ENCODE results near the gene RASGRF2.
"Not testable (repeated sequence)": the region's sequence is repeated elsewhere in the genome, so short reads cannot be mapped to it uniquely, and the experiment has no call there.

RASGRF2 gene

GRCh38 chr5:80986382-80986781 is 26.2 kb downstream of the RASGRF2 start:
- no peak for DNase-seq (ENCODE audit: low read depth)

DNA sequence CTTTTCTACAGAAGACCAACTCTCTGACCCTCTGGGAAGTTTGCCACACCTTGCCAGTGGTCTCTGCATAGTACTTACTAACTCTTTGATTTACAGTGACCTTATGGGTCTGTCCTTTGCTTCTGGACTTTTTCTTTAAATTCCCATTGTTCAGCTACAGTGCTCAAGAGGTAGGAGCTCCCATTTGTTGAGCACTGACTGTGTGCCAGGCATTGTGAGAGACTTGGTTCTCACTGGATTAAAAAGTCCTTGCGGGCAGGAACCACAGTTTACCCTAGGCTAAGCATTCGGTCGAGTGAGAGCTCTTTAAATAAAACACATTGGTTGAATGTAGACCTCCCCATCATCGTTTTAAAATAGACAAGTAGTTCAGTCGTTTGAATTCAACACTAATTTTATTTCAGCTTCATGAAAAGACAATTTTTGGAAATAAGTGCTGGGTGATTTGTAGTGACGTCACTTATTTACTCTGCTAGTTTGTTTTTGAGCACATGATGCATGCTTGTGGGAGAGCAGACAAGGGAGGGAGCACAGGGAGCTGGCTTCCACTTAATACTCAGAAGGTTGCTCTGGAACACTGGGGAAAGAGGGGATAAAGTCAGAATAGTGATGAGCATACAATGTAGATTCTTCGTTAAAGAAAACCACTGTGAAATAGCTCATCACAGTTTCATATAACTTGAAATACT is 27.1 kb downstream of the RASGRF2 start:
- no peak for DNase-seq (ENCODE audit: low read depth)

GRCh38 chr5:80988419-80988935 is 28.3 kb downstream of the RASGRF2 start:
- DNase-seq (ENCODE audit: low read depth), result no peak

GRCh38 chr5:80989883-80990282 is 29.7 kb downstream of the RASGRF2 start:
- DNase-seq (ENCODE audit: low read depth), result no peak

- DNase-seq (ENCODE audit: low read depth), result no peak
Measured at GRCh38 chr5:80990527-80990926, 30.4 kb downstream of the RASGRF2 start.

DNA sequence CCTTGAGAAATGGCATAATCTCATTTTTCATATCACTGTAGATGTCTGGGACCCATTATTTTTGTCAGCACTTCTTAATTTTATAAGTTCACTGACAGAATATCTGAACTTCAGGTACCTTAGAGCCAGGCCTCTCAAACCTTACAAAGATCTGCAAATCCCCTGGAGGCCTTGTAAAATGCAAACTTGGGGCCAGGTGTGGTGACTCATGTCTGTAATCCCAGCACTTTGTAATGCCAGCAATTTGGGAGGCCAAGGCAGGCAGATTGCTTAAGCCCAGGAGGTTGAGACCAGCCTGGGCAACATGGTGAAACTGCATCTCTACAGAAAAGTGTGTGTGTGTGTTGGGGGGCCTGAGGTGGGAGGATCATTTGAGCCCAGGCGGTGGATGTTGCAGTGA is 30.8 kb downstream of the RASGRF2 start:
- DNase-seq (ENCODE audit: low read depth), result no peak

DNA sequence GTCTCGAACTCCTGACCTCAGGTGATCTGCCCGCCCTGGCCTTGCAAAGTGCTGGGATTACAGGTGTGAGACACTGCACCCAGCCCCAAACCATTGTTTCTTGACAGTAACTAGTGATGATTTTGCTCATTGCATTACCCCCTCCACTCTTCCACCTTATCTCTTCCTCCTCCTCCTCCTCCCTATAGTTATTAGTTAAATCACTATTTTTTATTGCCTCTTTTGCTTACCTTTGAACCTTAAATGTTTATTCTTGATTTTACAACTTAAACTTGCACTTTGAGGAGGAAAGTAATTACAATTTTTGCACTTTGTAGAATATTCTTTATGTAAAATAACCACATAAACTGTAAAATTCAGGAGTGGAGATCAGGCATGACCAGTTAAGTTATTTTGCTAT is 35.7 kb downstream of the RASGRF2 start:
- DNase-seq (ENCODE audit: low read depth), result no peak

GRCh38 chr5:80998590-80998979 is 38.4 kb downstream of the RASGRF2 start:
- no peak for DNase-seq (ENCODE audit: low read depth)

DNA sequence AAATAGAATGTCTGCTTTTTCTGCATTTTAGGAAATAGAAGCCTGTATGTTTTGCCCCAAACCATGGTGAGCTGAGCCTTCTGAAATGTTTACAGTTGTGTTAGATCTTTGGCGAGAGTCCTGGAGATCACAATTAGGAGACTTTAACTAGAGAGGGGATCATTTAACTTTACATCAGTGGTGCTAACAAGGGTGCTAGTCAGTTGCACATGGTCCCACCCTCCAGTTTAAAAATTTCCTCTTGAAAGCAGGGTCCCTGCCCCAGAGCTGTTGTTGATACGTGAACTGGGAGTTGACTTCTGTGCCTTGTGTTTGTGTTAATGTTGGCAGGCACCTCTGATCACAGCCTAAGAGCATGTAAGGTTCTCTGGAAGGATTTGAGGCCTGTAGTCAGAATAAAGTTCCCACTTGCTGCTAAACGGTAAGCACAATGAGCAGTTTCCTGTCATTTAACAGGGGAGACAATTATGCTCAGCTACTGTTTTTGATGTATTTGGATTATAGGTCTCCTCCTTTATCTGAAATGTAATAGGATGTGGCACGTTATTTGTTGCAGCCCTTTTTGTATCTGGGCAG is 43.7 kb downstream of the RASGRF2 start:
- DNase-seq (ENCODE audit: low read depth), result no peak

DNA sequence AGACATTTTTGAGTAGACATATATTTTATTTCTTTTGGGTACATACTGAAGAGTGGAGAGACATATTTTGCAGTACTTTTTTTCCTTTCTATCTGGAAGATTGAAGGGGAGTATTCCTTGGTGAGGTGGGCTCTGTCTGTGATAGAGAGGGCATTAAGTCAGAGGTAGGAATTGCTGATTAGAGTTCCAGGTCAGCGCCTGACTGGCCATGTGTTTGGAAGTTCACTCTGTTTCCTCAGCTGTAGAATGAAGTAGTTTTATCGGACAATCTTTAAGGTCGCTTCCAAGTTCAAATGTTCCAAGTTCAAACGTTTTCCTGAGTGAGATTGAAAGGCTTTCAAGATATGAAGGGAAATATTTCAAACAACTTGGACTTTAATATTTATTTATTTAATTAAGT is 45.5 kb downstream of the RASGRF2 start:
- DNase-seq (ENCODE audit: low read depth), result no peak

DNA sequence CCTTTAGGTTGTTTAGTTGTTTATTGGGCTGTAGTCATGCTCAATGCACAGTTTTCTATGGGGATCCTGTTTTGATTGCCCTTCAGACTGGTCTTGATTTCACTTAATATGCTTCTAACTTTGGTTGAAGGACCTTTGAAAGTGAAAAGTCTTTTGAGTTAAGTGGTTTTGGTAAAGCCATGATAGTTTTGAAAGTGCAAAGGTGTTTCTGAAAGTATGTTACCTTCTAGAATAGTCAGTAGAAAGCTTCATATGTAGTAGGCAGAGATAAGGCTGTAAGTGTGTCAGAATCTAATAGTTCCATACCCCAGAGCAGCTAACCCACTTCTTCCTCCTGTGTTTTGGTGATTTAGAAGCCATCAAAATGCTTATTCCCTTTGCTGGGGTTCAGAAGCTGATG is 46.1 kb downstream of the RASGRF2 start:
- DNase-seq (ENCODE audit: low read depth), result no peak

DNA sequence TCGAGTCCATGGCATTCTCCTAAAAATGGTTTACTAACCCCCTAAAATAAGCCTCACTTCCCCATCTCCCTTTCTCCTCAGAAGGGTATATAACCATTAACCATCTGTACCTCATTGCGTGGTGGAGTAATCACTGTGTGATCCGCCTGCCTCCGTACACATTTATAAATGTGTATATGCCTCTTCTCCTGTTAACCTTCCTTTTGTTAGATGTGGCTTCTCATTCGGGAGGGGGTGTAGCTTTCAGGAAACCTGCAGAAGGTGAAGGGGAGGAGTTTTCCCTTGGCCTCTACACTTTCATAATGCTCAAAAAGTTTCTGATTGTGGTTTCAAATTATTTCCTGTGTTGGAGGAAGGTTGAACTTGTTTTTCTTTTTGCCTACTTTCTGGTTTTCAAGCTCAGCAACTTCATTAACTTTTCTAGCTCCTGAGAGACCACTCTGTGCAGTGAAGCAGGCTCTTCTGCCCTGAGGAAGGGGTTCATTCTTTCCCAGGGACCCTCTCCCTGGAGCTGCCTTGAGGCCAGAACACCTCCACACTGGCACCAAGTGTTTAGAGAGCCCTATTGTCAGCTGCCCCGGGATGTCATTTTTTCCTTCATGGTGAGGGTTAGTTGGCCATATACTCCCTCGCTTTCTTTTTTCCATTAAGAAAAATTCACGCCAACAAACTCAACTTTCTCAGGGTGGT is 46.9 kb downstream of the RASGRF2 start:
- no peak for DNase-seq (ENCODE audit: low read depth)

DNA sequence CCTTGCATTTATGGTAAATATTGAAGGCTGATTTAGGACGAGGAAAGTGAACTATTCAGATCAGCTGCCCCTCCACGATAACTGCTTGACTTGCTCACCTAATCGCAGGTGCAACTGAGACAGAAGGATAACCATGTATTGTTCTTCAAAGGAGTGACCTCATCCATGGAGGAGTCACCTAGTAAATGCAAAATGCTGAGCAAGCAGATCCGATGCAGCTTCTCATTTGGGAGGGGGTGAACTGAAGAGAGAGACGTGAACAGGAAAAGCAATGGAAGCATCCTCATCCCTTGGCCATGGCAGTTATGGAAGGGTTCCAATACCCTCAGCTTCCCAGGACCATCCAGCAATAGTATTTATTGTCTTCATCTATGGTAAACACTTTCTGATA is 47.5 kb downstream of the RASGRF2 start:
- no peak for DNase-seq (ENCODE audit: low read depth)

GRCh38 chr5:81010336-81011169 is 50.4 kb downstream of the RASGRF2 start:
- DNase-seq (ENCODE audit: low read depth), result no peak

GRCh38 chr5:81014348-81014747 is 54.2 kb downstream of the RASGRF2 start:
- DNase-seq (ENCODE audit: low read depth), result no peak

DNA sequence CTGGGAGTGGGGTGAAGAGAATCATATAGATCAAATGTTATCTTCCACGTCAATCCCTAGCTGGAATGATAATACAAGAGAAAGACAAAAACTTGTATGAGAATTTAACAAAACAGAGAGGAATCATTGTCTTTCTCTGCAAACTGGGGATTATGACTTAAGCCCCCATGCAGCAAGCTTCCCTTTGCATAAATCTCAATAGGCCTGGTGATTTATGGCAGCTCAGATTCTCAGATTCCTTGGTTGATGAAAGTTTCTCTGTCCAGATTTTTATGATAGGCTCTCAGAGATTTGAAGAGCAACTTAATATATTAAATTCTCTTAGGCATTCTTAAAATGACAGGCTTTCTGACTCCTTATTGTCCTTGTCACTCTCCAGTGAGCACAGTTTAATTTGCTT is 56.0 kb downstream of the RASGRF2 start:
- DNase-seq (ENCODE audit: low read depth), result no peak

GRCh38 chr5:81017320-81017719 is 57.2 kb downstream of the RASGRF2 start:
- DNase-seq (ENCODE audit: low read depth), result no peak

DNA sequence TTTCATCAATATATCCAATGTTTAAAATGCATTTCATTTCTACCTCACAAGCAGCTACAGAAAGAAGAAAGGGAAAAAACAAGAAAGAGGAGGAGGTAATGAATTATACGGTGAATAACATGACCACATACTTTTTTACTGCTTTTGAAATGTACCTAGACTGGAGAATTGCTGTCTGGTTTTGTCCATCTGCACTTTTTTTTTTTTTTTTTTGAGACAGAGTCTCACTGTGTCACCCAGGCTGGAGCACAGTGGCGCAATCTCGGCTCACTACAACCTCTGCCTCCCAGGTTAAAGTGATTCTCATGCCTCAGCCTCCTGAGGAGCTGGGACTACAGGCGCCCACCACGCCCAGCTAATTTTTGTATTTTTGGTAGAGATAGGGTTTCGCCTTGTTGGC is 58.4 kb downstream of the RASGRF2 start:
- not testable (repeated sequence) for DNase-seq (ENCODE audit: low read depth)

GRCh38 chr5:81019748-81020147 is 59.6 kb downstream of the RASGRF2 start:
- DNase-seq (ENCODE audit: low read depth), result no peak

DNA sequence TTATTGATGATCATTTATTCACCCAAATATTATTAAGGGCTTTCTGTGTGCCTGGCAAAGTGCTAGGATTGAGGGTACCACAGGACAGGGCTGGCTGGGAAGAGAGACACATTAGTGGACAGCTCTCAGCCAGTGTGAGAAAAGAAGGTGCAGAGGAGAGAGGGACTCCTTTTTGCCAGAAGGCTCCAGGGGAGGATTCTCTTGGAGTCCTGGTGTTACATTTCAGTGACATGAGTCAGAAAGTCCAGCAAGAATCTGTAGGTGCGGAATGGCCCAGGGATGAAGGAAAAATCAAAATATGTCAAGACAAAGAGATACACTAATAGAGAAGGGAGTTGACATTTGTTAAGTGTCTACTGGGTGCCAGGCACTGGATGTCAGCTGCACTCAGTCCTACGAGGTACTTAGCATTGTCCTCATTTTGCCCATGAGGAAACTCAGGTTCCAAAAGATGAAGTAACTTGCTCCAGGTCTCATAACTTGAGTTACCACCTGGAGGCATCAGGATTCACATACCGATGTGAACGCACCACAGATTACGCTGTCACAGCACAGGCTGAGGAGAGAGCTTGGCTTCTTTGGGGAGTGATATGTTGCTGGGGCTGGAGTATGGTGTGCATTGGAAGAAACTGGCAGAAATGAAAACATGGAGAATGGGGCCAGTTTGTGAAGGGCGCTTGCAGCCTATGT is 60.5 kb downstream of the RASGRF2 start:
- no peak for DNase-seq (ENCODE audit: low read depth)

- DNase-seq (ENCODE audit: low read depth), result no peak
Measured at GRCh38 chr5:81021486-81021885, 61.3 kb downstream of the RASGRF2 start.

Measured in GM04504 (cell line).